OCI-LY1 (cell line): ENCODE results near the gene ANKRD13B.

Experiments used
- H2AFZ ChIP-seq: fragments of 200-600 bp; sonication (generic), shearing (Covaris generic); 2 replicates; pipeline ENCODE4 v1.6.0; 2014; ENCODE audit warnings: antibody characterized with exemption, mild to moderate bottlenecking, low read length
- H3F3A ChIP-seq: fragments of 200-600 bp; sonication (generic), shearing (Covaris generic); 2 replicates; pipeline ENCODE4 v1.6.0; 2014; ENCODE audit warnings: mild to moderate bottlenecking, antibody characterized with exemption, low read length, moderate library complexity; ENCODE audit not compliant: insufficient read depth
- H3K27ac ChIP-seq: fragments of 200-600 bp; sonication (generic); 2 replicates; pipeline ENCODE4 v1.5.1; 2014; ENCODE audit warnings: low read length, mixed run types, mild to moderate bottlenecking, low read depth; ENCODE audit not compliant: poor library complexity, severe bottlenecking
- H3K27me3 ChIP-seq: fragments of 200-600 bp; sonication (generic); 2 replicates; pipeline ENCODE4 v1.6.0; 2014; ENCODE audit warnings: antibody characterized with exemption, mild to moderate bottlenecking, low read length, moderate library complexity; ENCODE audit not compliant: insufficient read depth
- H3K36me3 ChIP-seq: fragments of 200-600 bp; sonication (generic); 2 replicates; pipeline ENCODE4 v1.6.1; 2014; ENCODE audit warnings: mild to moderate bottlenecking, antibody characterized with exemption, low read length, moderate library complexity, mixed read lengths; ENCODE audit not compliant: insufficient read depth
- H3K4me1 ChIP-seq: fragments of 200-600 bp; sonication (generic); 2 replicates; pipeline ENCODE4 v1.5.1; 2014; ENCODE audit warnings: mild to moderate bottlenecking, low read length, moderate library complexity; ENCODE audit not compliant: insufficient read depth, severe bottlenecking
- H3K4me2 ChIP-seq: fragments of 200-600 bp; sonication (generic), shearing (Covaris generic); 2 replicates; pipeline ENCODE4 v1.6.1; 2014; ENCODE audit warnings: low read length
- H3K4me3 ChIP-seq: fragments of 200-600 bp; sonication (generic); 2 replicates; pipeline ENCODE4 v1.5.1; 2014; ENCODE audit warnings: low read length, low read depth, mild to moderate bottlenecking, mixed read lengths; ENCODE audit not compliant: poor library complexity, severe bottlenecking
- H3K79me2 ChIP-seq: fragments of 200-600 bp; shearing (Covaris generic); 2 replicates; pipeline ENCODE4 v1.6.1; 2016; ENCODE audit warnings: mixed run types, low read length, mixed read lengths; ENCODE audit not compliant: insufficient read depth
- H3K9ac ChIP-seq: fragments of 200-600 bp; sonication (generic), shearing (Covaris generic); 2 replicates; pipeline ENCODE4 v1.6.1; 2014; ENCODE audit warnings: mild to moderate bottlenecking, low read length, mixed read lengths
- H3K9me2 ChIP-seq: fragments of 200-600 bp; sonication (generic), shearing (Covaris generic); 2 replicates; pipeline ENCODE4 v1.6.1; 2014; ENCODE audit warnings: low read depth, mild to moderate bottlenecking, low read length, mixed read lengths
- H3K9me3 ChIP-seq: fragments of 200-600 bp; shearing (Covaris generic); 2 replicates; pipeline ENCODE4 v1.6.1; 2014; ENCODE audit warnings: low read length, mixed read lengths
- H4K20me1 ChIP-seq: fragments of 200-600 bp; sonication (generic), shearing (Covaris generic); 2 replicates; pipeline ENCODE4 v1.6.0; 2016; ENCODE audit warnings: mild to moderate bottlenecking, low read length; ENCODE audit not compliant: insufficient read depth
- EZH2 ChIP-seq: fragments of 200-600 bp; sonication (generic), shearing (Covaris generic); IDR thresholded peaks from 2 replicates; pipeline ENCODE4 v1.8.0; 2017; ENCODE audit warnings: borderline replicate concordance, mixed run types, mild to moderate bottlenecking, antibody characterized with exemption, low read length, moderate library complexity, mixed read lengths
- TF ChIP-seq, protein P1 (sequence below): fragments of 200-600 bp; sonication (generic), shearing (Covaris generic); IDR thresholded peaks from 2 replicates; pipeline ENCODE4 v1.5.1; 2017; ENCODE audit warnings: mild to moderate bottlenecking, antibody characterized with exemption, low read length, moderate library complexity, mixed read lengths

The ANKRD13B gene

DNA sequence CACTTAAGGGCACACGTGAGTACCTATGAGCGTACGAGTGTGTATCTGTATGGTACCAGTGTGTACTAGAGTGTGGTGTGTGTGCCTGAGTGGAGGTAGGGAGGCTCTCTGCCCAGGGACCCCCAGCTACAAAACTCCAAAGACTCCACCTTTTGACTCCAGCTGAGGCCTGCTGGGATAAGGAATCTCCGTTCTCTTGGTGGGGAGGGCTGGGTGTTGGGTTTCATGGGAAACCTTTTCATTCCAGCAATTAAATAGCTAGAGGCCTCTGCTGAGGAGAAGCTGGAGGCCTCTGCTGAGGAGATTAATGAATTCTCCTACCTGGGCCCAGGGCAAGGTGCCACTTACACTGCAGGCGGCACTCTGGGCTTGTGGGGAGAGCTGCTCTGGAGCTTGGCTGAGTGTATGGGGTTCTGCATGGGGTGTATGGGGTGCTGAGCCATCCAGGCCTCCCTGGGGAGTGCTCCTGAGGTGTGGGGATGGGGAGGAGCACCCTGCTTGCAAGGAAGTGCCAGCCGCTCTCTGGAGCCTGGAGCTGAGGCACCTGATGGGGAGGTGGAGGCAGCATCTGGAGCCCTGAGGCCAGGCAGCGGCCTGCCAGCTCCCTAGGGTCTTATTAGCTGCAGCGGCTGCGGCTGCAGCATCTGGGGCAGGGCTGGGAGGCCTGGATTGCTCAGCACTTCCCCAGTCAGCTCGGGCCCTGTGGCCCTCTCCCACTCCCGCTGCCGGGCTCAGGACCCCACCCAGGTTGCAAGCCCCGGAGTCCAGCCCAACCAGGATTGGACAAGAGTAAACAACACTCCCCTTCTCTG is 4.6 kb downstream of the ANKRD13B start:
- Histone ChIP-seq H3K27ac (no peak overlapping the region), H2AFZ (no peak overlapping the region), H3K4me1 (peaks cover 11% of the 10 kb centered on the region), H3K4me2 (no peak overlapping the region), H3K4me3 (no peak overlapping the region), H3F3A (no peaks in the 10 kb centered on the region), H3K9me2 (no peaks in the 10 kb centered on the region), H4K20me1 (no peaks in the 10 kb centered on the region), H3K27me3 (peaks cover 3% of the 10 kb centered on the region; the same call in 1 of the 2 replicates), H3K9me3 (no peaks in the 10 kb centered on the region), H3K36me3 (no peaks in the 10 kb centered on the region), H3K79me2 (no peaks in the 10 kb centered on the region), H3K9ac (no peak overlapping the region)
- TF ChIP-seq, protein P1, sequence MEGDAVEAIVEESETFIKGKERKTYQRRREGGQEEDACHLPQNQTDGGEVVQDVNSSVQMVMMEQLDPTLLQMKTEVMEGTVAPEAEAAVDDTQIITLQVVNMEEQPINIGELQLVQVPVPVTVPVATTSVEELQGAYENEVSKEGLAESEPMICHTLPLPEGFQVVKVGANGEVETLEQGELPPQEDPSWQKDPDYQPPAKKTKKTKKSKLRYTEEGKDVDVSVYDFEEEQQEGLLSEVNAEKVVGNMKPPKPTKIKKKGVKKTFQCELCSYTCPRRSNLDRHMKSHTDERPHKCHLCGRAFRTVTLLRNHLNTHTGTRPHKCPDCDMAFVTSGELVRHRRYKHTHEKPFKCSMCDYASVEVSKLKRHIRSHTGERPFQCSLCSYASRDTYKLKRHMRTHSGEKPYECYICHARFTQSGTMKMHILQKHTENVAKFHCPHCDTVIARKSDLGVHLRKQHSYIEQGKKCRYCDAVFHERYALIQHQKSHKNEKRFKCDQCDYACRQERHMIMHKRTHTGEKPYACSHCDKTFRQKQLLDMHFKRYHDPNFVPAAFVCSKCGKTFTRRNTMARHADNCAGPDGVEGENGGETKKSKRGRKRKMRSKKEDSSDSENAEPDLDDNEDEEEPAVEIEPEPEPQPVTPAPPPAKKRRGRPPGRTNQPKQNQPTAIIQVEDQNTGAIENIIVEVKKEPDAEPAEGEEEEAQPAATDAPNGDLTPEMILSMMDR = no peak
- no peak for TF ChIP-seq EZH2

GRCh38 chr17:29603109-29603674 is 10.3 kb downstream of the ANKRD13B start:
- Histone ChIP-seq H3K79me2 (no peaks in the 10 kb centered on the region), H3K4me2 (no peak overlapping the region), H2AFZ (no peak overlapping the region), H3K27me3 (peaks cover 3% of the 10 kb centered on the region; the same call in 1 of the 2 replicates), H3K4me3 (no peak overlapping the region), H3K9ac (no peak overlapping the region), H3K9me3 (no peaks in the 10 kb centered on the region), H3F3A (no peaks in the 10 kb centered on the region), H3K36me3 (no peaks in the 10 kb centered on the region), H4K20me1 (no peaks in the 10 kb centered on the region), H3K9me2 (no peaks in the 10 kb centered on the region), H3K27ac (peak overlapping the region; percentile 23), H3K4me1 (peaks cover 22% of the 10 kb centered on the region)
- TF ChIP-seq EZH2 = no peak
- TF ChIP-seq, protein P1 = no peak

GRCh38 chr17:29607557-29608195 is 14.7 kb downstream of the ANKRD13B start:
- Histone ChIP-seq H3K27me3 (no peaks in the 10 kb centered on the region; the same call in 1 of the 2 replicates), H3K4me1 (peaks cover 31% of the 10 kb centered on the region), H3K9me2 (no peaks in the 10 kb centered on the region), H3K36me3 (no peaks in the 10 kb centered on the region), H3K9me3 (no peaks in the 10 kb centered on the region), H4K20me1 (no peaks in the 10 kb centered on the region), H3K79me2 (no peaks in the 10 kb centered on the region), H3K9ac (peak overlapping the region; percentile 14; the same call in 1 of the 2 replicates), H3K27ac (no peak overlapping the region), H3K4me3 (peak overlapping the region; percentile 22), H2AFZ (no peak overlapping the region), H3K4me2 (peak overlapping the region; percentile 42), H3F3A (no peaks in the 10 kb centered on the region)
- TF ChIP-seq, protein P1 = no peak
- TF ChIP-seq EZH2 = no peak
